ENCODE data around the gene VPS33A. TPM values are rescaled to one million over a fixed set of nuclear protein-coding genes. Genes with fewer than 3 reads are reported as not detected.

VPS33A gene
- total RNA-seq, 3 donors from 2014 or later (not counting 1 experiment from before 2014, with no cell fraction given) = 19.2 to 26.3 (median 24.1) TPM

GRCh38 chr12:122298071-122298748, 31.9 kb upstream of the VPS33A start:
- Mint-ChIP-seq H3K9me3 (no peaks in the 10 kb centered on the region), H3K36me3 (peaks cover 10% of the 10 kb centered on the region), H3K4me3 (no peak overlapping the region), H3K27me3 (ENCODE audit: low read depth in 2 of 2) (no peaks in the 10 kb centered on the region), H3K4me1 (no peaks in the 10 kb centered on the region), H3K27ac (no peak overlapping the region)
- no peak for ATAC-seq
- Histone ChIP-seq H3K9me3 (ENCODE audit: control insufficient read depth, insufficient read depth, low read length) (no peaks in the 10 kb centered on the region), H3K36me3 (ENCODE audit: control insufficient read depth, insufficient read depth, low read length) (peaks cover 16% of the 10 kb centered on the region), H3K27me3 (ENCODE audit: control insufficient read depth, insufficient read depth, low read length) (no peaks in the 10 kb centered on the region), H3K4me1 (ENCODE audit: control insufficient read depth, insufficient read depth, low read length) (no peaks in the 10 kb centered on the region), H3K4me3 (ENCODE audit: low read length) (no peak overlapping the region), H3K27ac (ENCODE audit: low read length) (no peak overlapping the region)
- intact Hi-C loops (cut with micrococcal nuclease) = no loop called here
- DNase-seq = no peak
- 98% methylated on average over 13 of the region's 14 CpGs for WGBS (ENCODE audit: insufficient coverage)
- no peak for TF ChIP-seq CTCF (IDR thresholded peaks at IDR 0.05)

- peaks cover 10% of the 10 kb centered on the region for H3K36me3 Mint-ChIP-seq
- no peak overlapping the region for H3K27ac ChIP-seq (ENCODE audit: low read length)
- TF ChIP-seq CTCF (IDR thresholded peaks at IDR 0.05) = no peak
- no peak overlapping the region for H3K27ac Mint-ChIP-seq
- no peaks in the 10 kb centered on the region for H3K4me1 Mint-ChIP-seq
- no peaks in the 10 kb centered on the region for H3K4me1 ChIP-seq (ENCODE audit: control insufficient read depth, insufficient read depth, low read length)
- intact Hi-C loops (cut with micrococcal nuclease) = no loop called here
- ATAC-seq (no peak), DNase-seq (no peak)
- 96% methylated on average over 9 of the region's 9 CpGs for WGBS (ENCODE audit: insufficient coverage)
- H3K9me3 Mint-ChIP-seq = no peaks in the 10 kb centered on the region
- H3K36me3 ChIP-seq (ENCODE audit: control insufficient read depth, insufficient read depth, low read length) = peaks cover 14% of the 10 kb centered on the region
- no peaks in the 10 kb centered on the region for H3K27me3 ChIP-seq (ENCODE audit: control insufficient read depth, insufficient read depth, low read length)
- no peaks in the 10 kb centered on the region for H3K9me3 ChIP-seq (ENCODE audit: control insufficient read depth, insufficient read depth, low read length)
- H3K4me3 Mint-ChIP-seq = no peak overlapping the region
- no peak overlapping the region for H3K4me3 ChIP-seq (ENCODE audit: low read length)
- H3K27me3 Mint-ChIP-seq (ENCODE audit: low read depth in 2 of 2) = no peaks in the 10 kb centered on the region
Measured at GRCh38 chr12:122297494-122297893, 31.2 kb upstream of the VPS33A start.

- ATAC-seq (no peak), DNase-seq (no peak)
- Mint-ChIP-seq H3K36me3 (peaks cover 10% of the 10 kb centered on the region), H3K9me3 (no peaks in the 10 kb centered on the region), H3K27me3 (ENCODE audit: low read depth in 2 of 2) (no peaks in the 10 kb centered on the region), H3K4me3 (no peak overlapping the region), H3K27ac (no peak overlapping the region), H3K4me1 (no peaks in the 10 kb centered on the region)
- Histone ChIP-seq H3K27ac (ENCODE audit: low read length) (no peak overlapping the region), H3K9me3 (ENCODE audit: control insufficient read depth, insufficient read depth, low read length) (no peaks in the 10 kb centered on the region), H3K4me3 (ENCODE audit: low read length) (no peak overlapping the region), H3K4me1 (ENCODE audit: control insufficient read depth, insufficient read depth, low read length) (no peaks in the 10 kb centered on the region), H3K36me3 (ENCODE audit: control insufficient read depth, insufficient read depth, low read length) (peaks cover 17% of the 10 kb centered on the region), H3K27me3 (ENCODE audit: control insufficient read depth, insufficient read depth, low read length) (no peaks in the 10 kb centered on the region)
- no peak for TF ChIP-seq CTCF (IDR thresholded peaks at IDR 0.05)
- intact Hi-C loops (cut with micrococcal nuclease) = no loop called here
Measured at GRCh38 chr12:122295877-122296276, 29.6 kb upstream of the VPS33A start.

GRCh38 chr12:122293081-122293480, 26.8 kb upstream of the VPS33A start:
- Histone ChIP-seq H3K4me3 (ENCODE audit: low read length) (no peak overlapping the region), H3K27ac (ENCODE audit: low read length) (no peak overlapping the region), H3K9me3 (ENCODE audit: control insufficient read depth, insufficient read depth, low read length) (no peaks in the 10 kb centered on the region), H3K27me3 (ENCODE audit: control insufficient read depth, insufficient read depth, low read length) (no peaks in the 10 kb centered on the region), H3K36me3 (ENCODE audit: control insufficient read depth, insufficient read depth, low read length) (peaks cover 13% of the 10 kb centered on the region), H3K4me1 (ENCODE audit: control insufficient read depth, insufficient read depth, low read length) (no peaks in the 10 kb centered on the region)
- TF ChIP-seq CTCF (IDR thresholded peaks at IDR 0.05) = no peak
- no peak overlapping the region for H3K4me3 Mint-ChIP-seq
- WGBS (ENCODE audit: insufficient coverage) = 89% methylated on average over 1 of the region's 3 CpGs
- peaks cover 10% of the 10 kb centered on the region for H3K36me3 Mint-ChIP-seq
- ATAC-seq = no peak
- DNase-seq = no peak
- no peak overlapping the region for H3K27ac Mint-ChIP-seq
- H3K9me3 Mint-ChIP-seq = no peaks in the 10 kb centered on the region
- intact Hi-C loops (cut with micrococcal nuclease) = no loop called here
- H3K4me1 Mint-ChIP-seq = no peaks in the 10 kb centered on the region
- no peaks in the 10 kb centered on the region for H3K27me3 Mint-ChIP-seq (ENCODE audit: low read depth in 2 of 2)

All from natural killer cell (primary cell).